ENCODE results near the gene SYNE1.
A peak's percentile ranks its signal among the peaks of the same experiment; 100 is the strongest.

The SYNE1 gene

DNA sequence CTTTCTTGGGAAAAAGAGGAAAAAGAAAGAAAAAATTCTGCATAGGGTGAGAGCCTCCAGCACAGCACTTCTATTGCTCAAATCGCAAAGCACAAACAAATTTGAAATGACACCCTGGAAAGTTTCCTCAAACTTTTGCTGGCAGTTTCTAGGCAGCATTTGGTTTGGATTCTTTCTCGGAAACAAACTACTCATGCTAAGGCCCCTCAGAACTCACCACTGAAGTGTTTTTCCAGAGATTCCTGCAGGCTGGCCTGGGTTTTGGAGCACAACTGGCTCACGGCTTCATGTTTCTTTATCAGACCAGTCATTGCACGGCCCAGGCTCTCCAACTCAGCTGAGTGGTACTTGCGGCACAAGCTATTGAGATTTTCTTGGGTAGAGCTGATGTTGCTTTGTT is 237.8 kb downstream of the SYNE1 start:
- no peak overlapping the region for H3K4me3 ChIP-seq (ENCODE audit: low read length)
- DNase-seq (ENCODE audit: low read depth, low spot score), result no peak

DNA sequence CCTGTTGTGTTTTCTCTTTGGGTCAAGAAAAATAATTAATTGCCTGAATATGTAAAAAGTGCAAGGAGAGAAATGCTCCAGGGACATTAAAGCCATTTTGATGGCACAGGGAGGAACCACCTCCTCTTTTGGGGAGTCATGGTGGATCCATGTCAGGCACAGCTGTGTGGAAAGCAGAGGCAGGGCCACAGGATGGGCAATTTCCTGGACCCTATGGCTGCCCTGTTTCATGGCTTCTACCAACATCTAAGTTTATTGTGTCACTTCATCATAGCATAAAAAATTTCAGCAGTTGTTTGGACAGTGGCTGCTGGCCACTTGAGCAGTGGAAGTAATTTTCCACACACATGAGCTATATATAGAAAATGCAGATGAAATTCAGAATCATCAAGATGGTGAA is 238.2 kb downstream of the SYNE1 start:
- DNase-seq (ENCODE audit: low read depth, low spot score), result no peak
- H3K4me3 ChIP-seq (ENCODE audit: low read length), result no peak overlapping the region

- no peak overlapping the region for H3K4me3 ChIP-seq (ENCODE audit: low read length)
- DNase-seq (ENCODE audit: low read depth, low spot score), result no peak
Observed at GRCh38 chr6:152398316-152398715, 238.8 kb downstream of the SYNE1 start.

DNA sequence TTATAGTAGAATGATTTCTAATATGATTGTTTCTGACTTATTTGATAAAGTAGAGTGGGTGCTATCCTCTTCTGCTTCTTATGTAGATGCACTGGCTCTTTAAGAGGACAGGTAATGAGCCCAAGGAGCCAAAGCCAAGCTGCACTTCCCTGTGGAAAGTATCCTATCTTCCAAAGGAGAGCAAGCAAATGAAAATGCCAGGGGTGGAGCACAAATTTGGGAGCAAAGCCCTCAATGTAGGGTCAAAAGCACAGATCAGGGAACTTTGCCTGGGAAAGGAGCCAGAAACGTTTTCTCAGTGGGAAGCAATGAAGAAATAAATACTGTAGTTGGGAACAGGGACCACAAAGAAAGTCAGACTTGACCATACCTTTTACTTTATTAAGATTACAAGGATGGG is 242.9 kb downstream of the SYNE1 start:
- no peak overlapping the region for H3K4me3 ChIP-seq (ENCODE audit: low read length)
- no peak for DNase-seq (ENCODE audit: low read depth, low spot score)

DNA sequence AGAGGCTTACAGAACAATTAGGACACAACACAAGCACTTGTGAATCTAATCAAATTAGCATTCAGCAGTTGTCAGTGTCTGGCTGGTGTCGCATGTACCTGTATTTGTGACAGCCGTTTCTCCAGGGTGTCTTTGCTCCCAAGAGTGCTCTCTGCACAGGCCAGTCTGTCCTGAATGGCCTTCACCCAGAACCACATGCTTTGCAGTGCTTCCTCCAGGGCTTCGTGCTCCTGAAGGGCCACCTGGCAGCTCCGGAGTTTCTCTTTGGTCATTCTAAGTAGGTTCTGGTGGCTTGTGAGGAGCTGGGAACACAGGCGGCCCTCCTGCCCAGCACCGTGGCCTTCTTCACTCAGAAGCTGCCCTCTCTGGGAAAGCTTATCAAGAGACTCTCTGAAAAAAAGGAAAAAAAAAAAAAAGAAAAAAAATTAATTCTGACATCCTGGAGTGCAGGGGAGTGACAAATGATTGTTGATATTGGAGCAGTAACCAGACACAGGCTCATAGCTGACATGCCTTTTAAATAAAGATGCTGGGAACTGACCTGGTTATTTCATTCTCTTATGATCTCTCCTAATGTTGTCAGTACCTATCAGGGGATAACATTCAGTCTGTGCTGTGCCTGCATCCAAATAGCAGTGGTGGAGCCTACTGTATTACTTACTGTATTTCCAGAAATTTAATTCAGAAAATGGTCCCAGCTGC is 245.8 kb downstream of the SYNE1 start:
- DNase-seq (ENCODE audit: low read depth, low spot score), result no peak

GRCh38 chr6:152387091-152387490 is 250.1 kb downstream of the SYNE1 start:
- no peak overlapping the region for H3K4me3 ChIP-seq (ENCODE audit: low read length)
- no peak for DNase-seq (ENCODE audit: low read depth, low spot score)

More for the DNA sequence above, 245.8 kb downstream of the SYNE1 start:
- H3K4me3 ChIP-seq (ENCODE audit: low read length), result no peak overlapping the region

GRCh38 chr6:152386131-152386530 is 251.0 kb downstream of the SYNE1 start:
- H3K4me3 ChIP-seq (ENCODE audit: low read length), result no peak overlapping the region
- no peak for DNase-seq (ENCODE audit: low read depth, low spot score)

DNA sequence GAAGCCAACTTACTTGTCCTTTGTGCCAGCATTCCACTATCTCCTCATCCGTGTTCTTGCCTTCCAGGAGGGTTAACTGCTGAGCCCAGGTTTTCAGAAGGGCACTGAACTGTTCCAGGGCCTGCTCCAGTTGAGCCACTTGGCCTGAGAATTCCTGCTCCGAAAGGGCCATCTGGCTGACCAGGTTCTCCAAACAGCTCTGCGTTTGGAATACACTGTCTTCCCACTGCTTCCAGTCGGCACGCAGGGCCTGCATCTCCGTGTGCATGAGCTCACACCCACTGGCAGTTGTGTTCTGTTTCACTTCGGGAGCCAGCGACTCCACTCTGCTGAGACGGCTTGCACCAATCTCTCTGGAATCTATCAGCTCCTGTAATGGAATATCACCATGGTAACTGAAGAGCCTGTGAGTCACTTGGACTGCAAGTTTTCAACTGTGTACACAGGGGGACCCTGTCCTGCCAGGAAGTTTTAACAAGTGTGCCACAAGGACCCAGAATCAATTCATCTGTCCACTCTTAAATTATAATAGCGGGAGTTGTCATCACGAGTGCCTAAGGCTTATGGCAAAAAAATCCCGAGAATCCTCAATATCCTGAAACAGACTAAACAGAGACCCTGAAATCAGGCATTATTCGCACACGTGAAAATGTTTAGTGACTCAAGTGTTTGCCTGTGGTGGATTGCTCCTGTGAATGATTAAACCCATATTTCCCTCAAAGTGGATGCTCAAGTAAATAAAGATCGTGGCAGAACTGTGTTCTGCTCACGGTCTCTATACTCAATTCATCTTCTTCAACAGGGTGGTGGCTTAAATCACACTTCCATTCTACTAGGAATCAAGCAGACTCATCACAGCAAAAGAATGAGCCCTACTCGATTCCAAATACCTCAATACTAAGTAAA is 255.9 kb downstream of the SYNE1 start:
- H3K4me3 ChIP-seq (ENCODE audit: low read length), result no peak overlapping the region
- DNase-seq (ENCODE audit: low read depth, low spot score), result no peak

DNA sequence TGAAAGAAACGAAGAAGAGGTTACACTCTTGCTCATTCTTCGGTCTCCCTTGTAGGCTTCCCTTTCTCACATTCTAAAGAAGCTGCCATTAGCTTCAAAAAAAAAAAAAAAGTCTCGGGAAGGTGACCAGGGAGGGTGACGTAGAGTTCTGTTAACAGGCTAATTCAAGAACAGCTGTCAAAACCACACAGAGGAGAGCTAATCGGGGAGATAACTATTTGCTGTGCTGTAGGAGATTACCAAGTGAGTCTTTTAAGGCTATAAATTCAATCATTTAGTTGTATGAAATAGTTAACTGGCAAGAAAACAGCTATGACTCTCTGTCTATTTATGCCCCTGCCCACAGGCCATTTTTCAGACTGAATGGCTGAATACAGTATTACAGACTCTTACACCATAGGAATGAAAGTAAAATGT is 256.8 kb downstream of the SYNE1 start:
- DNase-seq (ENCODE audit: low read depth, low spot score), result no peak
- H3K4me3 ChIP-seq (ENCODE audit: low read length), result no peak overlapping the region

DNA sequence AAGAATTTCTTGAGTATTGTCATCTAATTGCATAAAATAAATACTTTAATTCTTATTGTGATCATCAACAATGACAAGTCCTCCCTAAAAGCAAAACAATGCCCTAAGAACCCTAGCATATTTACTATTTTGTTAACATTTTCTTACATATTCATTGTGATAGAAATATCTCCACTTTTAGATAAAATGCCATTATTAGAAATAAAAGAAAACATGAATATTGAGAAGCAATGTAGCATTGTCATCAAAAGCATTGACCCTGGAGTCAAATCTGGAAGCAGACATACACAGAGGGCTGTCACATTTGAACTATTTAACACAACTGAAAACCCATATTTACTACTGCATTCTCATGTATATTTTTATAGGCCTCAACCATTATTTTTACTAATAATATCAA is 257.7 kb downstream of the SYNE1 start:
- no peak overlapping the region for H3K4me3 ChIP-seq (ENCODE audit: low read length)
- DNase-seq (ENCODE audit: low read depth, low spot score), result no peak

- DNase-seq (ENCODE audit: low read depth, low spot score), result no peak
- no peak overlapping the region for H3K4me3 ChIP-seq (ENCODE audit: low read length)
Observed at GRCh38 chr6:152378169-152378568, 259.0 kb downstream of the SYNE1 start.

- DNase-seq (ENCODE audit: low read depth, low spot score), result no peak
- H3K4me3 ChIP-seq (ENCODE audit: low read length), result no peak overlapping the region
Observed at GRCh38 chr6:152375197-152375596, 262.0 kb downstream of the SYNE1 start.

DNA sequence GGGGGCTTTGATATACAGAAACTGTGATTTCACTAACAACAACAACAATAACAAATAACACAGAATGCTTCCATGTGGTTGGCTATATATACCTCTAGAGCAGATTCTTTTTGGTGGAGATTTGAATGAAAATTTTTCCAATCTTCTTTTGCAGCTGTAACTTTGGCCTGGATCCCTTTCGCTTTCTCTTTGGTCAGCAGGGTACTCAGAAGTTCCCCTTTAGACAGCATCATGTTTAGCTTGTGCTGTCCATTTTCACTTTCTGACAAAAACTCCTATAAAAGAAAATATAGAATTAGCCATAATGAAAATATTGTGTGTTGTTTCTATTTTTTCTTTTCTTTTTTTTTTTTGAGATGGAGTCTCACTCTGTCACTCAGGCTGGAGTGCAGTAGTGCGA is 264.2 kb downstream of the SYNE1 start:
- DNase-seq (ENCODE audit: low read depth, low spot score), result no peak
- no peak overlapping the region for H3K4me3 ChIP-seq (ENCODE audit: low read length)

- no peak overlapping the region for H3K4me3 ChIP-seq (ENCODE audit: low read length)
Observed at GRCh38 chr6:152371775-152372174, 265.4 kb downstream of the SYNE1 start.

GRCh38 chr6:152368751-152369624 is 268.2 kb downstream of the SYNE1 start:
- no peak overlapping the region for H3K4me3 ChIP-seq (ENCODE audit: low read length)
- DNase-seq (ENCODE audit: low read depth, low spot score), result no peak

More at GRCh38 chr6:152371775-152372174, 265.4 kb downstream of the SYNE1 start:
- DNase-seq (ENCODE audit: low read depth, low spot score), result no peak

DNA sequence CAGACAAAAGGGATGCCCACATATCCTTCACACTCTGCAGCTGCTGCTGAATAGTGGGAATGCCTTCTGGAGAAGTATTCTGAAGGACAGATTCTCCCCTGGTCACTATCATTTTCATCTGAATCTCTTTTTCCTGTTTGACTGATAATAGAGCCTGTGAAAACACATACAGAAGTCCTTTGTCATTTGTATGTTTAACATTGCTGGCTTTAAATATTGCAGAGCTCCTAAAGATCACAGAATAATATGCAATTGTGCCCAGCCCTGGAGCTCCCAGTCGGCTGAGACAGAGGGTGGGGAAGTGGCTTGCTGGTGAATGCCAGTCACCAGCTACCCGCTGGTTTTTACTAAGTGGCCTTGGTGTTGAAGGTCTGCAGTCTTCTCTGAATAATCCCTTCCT is 272.3 kb downstream of the SYNE1 start:
- no peak overlapping the region for H3K4me3 ChIP-seq (ENCODE audit: low read length)
- DNase-seq (ENCODE audit: low read depth, low spot score), result no peak

GRCh38 chr6:152360034-152360433 is 277.1 kb downstream of the SYNE1 start:
- H3K4me3 ChIP-seq (ENCODE audit: low read length), result no peak overlapping the region
- no peak for DNase-seq (ENCODE audit: low read depth, low spot score)

DNA sequence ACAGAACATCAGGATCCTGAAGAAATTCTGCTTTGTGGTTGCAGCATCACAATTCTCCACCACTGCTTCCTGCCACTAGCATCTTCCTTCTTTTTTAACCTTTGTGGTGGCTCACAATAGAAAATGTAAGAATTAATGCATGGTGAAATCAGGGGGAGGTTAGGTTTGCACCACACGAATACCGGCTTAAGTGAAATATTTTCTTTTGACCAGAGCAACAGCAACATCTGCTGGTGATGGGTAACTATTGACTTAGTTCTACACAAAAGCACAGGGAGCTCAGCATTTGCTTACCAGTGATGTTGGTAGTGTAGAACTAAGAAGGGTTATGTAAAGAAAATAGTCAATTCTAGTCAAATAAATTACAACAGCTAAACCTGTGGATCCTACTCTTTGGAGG is 280.5 kb downstream of the SYNE1 start:
- H3K4me3 ChIP-seq (ENCODE audit: low read length), result no peak overlapping the region
- peak; percentile 26 for DNase-seq (ENCODE audit: low read depth, low spot score)

- DNase-seq (ENCODE audit: low read depth, low spot score), result no peak
- H3K4me3 ChIP-seq (ENCODE audit: low read length), result no peak overlapping the region
Observed at GRCh38 chr6:152356016-152356415, 281.1 kb downstream of the SYNE1 start.

DNA sequence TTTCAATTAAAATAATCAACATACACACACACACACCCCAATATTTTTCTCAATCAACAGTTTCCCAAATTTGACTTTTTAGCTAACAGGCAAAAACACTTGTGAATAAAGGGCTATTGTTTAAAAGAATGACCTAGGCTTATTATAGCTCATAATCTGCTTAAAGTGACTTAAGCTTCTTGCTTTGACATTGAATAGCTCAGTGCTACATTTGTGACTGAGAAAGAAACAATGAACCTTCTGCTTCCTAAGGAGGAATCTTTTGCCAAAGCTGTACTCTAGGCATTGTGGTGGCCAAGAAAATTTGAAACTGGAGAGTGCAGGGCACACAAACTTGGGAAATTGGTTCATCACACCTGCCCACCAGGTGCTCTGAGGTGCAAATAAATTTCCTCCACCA is 282.0 kb downstream of the SYNE1 start:
- DNase-seq (ENCODE audit: low read depth, low spot score), result no peak
- H3K4me3 ChIP-seq (ENCODE audit: low read length), result no peak overlapping the region

Measured in Jurkat, Clone E6-1 (cell line).